AG08396 (cell line): Measurements from ENCODE around the gene CCM2.

Experiments
- DNase-seq: peaks from one replicate; pipeline ENCODE4 v3.0.0; 2012; ENCODE audit warnings: low spot score, mixed read lengths

CCM2 gene

DNA sequence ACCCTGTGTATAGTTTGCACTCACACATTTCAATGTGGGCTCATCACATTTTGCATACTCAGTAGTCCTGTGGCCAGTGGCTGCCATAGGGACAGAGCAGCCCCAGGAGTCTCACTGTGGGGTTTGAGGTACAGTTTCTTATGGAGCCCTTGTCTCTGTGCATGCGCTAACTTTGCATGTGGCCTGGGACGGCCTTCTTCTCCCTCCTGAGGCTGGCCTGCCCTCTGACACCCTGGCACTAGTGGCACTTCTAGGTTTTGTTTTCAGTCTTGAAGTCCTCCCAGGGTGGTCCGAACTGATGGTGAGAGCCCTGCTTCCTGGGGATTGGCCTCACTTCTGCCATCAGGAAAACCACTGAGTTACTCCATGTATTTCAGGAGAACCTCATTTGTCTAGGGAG is 67.6 kb downstream of the CCM2 start:
- DNase-seq, result no peak

DNA sequence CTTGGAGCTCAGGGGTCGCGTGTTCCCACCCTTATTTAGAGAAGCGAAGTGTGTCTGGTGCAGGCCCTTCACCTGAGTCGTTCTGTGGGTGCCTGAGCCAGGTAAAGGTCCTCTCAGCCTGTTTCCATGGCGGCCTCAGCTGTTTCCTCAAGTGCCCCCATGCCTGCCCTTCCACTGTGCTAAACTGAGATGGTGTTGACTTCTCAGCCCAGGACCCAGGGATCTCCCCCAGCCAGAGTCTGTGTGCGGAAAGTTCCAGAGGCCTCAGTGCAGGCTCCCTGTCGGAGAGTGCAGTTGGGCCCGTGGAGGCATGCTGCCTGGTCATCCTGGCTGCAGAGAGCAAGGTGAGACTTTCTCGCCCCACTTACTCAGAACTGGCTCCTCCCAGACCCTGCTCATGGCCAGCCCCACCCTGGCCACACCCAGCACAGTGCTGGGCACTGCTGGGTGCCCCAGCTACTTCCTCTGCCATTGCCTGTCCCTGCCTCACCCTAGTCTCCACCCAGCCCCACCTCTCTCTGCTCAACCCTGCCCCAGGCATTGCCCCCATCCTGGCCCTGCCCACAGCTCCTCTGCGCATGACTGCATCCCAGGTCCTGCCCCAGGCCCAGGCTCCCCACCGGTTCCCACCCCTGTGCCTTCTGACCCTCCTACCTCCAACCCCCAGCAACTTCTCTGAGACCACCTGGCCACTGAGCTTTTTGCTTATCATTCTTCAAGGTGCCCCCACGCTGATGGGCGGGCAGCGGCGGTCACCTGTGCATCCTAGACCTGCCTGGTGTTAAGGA is 68.4 kb downstream of the CCM2 start:
- no peak for DNase-seq

DNA sequence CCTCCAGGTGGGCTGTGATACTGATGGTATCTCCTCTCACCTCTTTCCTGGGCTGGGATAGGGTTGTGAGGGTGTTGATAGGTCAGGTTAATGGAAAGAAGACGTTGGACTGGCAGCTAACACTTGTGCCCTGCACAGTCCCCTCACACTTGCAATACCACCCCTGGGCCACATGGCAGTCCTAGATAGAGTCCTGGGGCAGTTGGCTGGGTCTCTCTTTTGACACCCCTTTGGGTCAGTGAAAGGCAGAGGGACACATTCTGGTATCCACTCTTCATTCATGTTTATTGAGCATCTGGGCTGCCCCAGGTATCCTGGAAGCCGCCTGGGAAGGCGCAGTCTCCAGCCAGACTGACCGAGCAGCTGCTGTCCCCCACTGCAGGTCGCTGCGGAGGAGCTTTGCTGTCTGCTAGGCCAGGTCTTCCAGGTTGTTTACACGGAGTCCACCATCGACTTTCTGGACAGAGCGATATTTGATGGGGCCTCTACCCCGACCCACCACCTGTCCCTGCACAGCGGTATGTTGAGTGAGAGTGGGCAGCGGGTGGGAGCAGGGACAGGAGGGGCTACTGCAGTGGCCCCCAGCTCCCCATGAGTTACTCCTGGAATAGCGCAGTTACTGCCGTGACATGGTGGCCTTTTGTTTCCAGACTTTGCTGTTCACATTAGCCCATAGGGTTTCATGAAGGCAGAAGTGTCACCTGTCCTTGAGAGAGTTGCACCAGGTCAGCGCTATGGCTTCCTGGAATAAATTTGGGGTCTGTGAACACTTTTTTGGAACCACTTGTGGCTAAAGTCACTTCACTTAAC is 69.6 kb downstream of the CCM2 start:
- no peak for DNase-seq

- DNase-seq, result no peak
These were observed 70.2 kb downstream of the CCM2 start for GRCh38 chr7:45070254-45070642.

GRCh38 chr7:45071528-45071927 is 71.5 kb downstream of the CCM2 start:
- DNase-seq, result no peak

DNA sequence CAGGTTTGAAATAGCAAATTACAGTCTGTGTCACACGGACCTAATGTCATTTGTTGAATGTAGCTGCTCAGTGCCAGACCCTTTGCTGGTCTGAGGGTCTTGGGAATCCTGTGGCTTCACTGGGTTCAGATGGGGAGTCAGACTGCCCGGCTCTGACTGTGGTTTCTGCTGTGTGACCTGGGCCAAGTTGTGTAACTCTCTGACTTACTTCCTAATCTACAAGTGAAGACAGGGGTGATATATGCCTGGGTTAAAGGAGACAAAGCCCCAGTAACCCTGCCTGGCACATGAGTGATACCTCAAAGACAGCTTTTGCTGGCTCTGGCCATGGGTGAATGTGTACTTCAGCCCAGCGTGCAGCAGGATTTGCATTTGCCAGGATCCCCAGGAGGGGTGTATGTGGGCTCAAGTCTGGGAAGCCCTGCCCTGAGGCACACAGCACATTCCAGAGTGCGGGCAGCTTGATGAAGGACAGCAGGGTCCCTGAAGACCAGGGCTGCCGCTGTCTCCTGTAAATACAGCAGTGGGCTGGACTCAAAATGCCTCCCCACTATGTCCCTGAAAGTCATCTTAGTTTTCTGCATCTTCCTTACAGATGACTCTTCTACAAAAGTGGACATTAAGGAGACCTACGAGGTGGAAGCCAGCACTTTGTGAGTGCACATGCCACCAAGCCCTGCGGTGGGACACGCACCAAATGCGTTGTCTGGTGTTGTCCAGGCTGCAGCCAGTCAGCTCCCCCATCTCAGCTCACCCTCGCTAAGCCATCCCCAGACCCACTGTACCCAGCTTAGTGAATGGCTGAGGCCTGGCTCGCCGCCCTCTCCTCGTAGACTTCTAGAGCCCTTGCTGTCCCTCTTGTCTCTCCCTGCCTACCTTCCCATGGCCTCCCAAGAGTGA is 72.4 kb downstream of the CCM2 start:
- no peak for DNase-seq

DNA sequence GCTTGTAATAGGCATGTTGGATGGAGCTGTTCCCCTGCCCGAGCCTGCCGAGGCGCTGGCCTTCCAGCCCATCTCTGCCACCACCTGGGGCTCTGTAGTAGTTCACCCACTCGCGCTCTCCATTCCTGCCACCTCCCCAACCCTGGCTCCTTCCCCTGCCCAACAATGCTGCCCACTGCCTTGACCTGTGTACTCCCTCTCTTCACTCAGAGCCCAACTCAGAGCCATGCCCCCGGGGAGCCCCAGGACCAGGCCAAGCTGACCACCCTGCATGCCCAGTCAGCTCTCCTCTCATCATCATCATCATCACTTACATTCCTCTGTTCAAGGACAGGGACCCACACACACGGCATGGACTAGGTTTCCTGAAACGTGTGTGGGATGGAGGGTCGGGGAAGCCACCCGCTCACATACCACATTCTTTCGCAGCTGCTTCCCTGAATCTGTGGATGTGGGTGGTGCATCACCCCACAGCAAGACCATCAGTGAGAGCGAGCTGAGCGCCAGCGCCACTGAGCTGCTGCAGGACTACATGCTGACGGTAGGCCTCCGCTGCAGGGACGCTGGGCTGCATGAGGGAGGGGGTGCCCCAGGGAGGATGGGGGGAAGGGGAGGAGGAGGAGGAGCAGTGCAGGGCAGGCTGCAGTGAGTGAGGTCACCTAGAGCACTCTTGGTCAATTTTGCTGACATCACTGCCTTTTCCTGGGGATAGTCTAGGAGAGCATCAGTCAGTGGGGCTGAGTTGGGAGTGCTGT is 73.2 kb downstream of the CCM2 start:
- DNase-seq, result no peak

DNA sequence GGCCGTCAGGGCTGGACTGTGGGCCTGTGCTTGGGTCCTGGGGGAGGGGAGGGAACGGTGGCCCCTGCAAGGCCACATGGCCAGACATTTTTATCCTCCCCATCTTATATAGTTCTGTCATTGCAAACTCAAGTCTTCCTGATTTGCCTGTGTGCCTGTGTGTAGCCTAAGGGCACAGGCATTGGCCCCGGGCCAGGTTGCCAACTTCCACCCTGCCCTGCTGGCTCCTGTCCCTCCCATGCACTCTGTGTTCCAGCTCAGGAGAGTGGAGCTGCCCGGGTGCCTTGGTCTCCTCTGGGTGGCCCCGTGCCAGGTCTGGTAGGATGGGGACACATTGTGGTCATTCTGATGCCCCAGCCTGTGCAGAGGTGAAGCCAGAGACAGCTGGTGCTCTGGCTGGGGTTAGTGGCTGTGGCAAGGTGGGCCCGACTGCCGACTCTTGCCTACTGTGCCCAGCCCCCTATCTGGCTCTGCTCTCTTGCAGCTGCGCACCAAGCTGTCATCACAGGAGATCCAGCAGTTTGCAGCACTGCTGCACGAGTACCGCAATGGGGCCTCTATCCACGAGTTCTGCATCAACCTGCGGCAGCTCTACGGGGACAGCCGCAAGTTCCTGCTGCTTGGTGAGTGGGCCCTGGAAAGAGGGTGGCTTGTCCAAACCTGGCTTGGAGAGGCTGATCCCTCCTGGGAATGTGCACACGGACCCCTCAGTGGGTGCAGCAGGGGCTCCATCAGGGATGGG is 74.0 kb downstream of the CCM2 start:
- no peak for DNase-seq

GRCh38 chr7:45074528-45075354 is 74.7 kb downstream of the CCM2 start:
- DNase-seq, result no peak

DNA sequence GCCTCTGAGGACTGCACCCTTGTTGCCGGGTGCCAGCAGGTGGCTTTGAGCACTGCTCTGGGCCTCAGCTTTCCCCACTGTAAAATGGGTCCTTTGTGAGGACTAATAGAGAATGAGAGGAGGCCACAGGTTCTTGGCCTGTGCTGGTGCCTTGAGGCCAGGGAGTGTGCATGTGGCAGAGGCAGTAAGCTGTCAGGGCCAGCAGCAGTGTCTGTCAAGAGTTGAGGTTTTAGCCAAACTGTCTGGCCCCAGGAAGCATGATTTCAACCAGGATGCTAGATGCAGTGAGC is 75.3 kb downstream of the CCM2 start:
- no peak for DNase-seq

DNA sequence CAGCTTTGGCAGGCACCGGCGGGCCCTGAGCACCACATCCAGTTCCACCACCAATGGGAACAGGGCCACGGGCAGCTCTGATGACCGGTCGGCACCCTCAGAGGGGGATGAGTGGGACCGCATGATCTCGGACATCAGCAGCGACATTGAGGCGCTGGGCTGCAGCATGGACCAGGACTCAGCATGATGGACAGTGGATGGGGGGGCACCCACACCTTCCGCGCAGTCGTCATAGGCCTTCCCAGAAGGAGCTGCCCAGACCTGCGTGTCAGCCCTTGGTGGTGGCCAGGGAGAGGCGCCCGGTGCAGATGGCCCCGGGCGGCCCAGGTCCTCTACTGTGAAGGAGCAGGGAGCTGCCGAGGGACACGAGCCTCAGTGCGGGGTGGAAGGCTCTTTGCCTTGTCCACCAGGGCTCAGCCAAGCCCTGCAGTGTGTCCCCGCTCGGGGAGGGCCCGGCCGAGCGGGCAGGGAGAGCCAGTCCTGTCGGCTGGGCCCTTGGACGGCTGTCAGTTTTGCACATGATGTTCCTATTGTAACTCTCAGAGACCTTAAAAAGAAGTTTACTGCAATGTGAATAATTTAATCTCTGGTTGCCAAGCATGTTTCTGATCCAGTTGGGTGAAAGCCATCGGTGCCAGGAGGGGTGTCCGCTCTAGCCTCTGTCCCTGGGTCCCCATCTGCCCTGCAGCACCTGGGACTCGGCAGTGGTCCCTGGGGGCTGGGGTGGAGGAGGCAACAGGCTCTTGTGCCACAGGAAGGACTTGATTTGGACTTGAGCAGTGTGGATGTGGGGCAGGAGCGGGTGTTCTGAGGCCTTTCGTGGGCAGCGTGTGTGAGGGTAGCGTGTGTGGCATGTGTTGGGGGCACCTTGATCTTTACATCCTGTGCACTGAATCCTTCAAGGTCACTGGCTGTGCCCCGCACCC is 76.1 kb downstream of the CCM2 start:
- DNase-seq, result no peak

GRCh38 chr7:45076946-45077345 is 76.9 kb downstream of the CCM2 start:
- no peak for DNase-seq

GRCh38 chr7:45077579-45077978 is 77.6 kb downstream of the CCM2 start:
- no peak for DNase-seq

- no peak for DNase-seq
These were observed 78.2 kb downstream of the CCM2 start for GRCh38 chr7:45078125-45078681.

DNA sequence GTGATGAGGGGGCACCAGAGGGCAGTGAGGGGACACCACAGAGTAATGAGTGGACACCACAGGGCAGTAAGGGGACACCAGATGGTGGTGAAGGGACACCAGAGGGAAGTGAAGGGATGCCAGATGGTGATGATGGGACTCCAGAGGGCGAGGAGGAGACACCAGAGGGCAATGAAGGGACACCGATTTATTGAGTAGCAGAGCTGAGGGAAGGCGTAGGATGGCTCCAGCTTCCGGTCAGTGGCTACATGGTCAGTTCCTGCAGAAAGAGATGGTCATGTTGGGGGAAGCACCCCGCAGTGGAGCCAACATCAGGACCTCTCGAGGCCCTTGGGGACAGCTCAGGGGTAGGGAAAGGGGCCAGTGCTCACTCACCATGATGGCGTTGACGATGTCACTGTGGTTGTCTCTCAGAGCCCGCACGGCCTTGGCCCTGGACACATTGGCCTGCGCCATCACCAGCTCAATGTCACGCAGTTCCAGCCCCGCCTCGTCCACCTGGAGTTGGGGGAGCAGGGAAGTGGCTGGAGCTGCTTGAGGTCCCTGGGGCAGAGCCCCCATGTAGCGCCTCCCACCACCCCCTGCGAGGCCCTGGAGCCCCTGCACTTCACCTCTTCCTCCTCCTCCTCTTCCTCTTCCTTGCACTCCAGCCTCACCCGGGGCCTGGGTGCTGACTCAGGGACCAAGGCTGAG is 80.4 kb downstream of the CCM2 start:
- DNase-seq, result no peak

DNA sequence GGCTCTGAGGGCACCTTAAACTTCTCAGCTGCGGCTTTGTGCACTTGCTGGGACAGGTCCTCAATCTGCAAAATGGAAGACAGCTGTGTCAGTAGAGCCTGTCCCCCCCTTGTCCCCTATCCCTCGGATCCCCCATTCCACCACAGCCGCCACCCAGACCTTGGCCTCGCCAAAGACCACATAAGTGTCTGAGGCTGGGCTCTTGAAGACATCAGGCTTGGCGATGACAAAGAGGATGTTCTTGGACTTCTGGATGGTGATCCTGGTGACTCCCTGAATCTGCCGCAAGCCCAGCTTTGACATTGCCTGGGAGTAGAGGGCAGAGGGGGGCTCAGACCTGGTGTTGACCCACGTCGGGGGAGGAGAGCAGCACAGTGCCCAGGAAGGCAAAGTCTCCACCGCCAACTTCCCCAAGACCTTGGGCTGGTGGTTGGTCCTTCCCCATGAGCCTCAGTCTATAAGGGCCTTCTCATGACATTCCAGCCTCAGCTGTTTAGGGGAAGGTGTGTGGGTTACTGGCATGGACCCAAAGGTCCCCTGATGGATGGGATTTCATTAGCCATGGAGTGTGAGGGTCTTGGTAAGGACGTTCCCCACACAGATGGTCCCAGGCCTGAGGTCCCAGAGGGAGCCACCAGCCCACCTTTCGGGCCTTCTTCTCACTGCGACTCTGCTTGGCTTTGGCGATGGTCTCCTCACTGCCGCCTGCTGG is 81.1 kb downstream of the CCM2 start:
- no peak for DNase-seq

DNA sequence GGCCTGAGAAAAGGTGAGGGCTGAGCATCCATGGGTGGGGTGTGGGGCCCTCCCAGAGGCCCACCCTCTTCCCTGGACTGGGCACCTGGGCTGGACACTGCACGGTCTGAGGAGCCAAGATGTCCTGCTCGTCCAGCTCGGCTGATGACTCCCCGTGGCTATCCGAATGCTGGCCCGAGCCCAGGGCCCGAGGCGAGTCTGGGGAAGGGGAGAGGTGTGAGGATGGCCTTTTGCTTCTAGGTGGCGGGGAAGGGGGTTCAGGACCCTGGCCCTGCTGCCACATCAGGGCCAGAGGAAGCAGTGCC is 81.6 kb downstream of the CCM2 start:
- DNase-seq, result no peak
